BJ (cell line): Measurements from ENCODE around the gene PATL1. TPM values are rescaled to one million over a fixed set of nuclear protein-coding genes. Genes with fewer than 3 reads are reported as not detected.

Experiments
- CTCF ChIA-PET: fragments of 350-600 bp; formaldehyde crosslinking; extraction: SDS; loops from one replicate; lab custom pipeline; 2021; ENCODE audit warnings: antibody characterized with exemption, inconsistent platforms; lab: Yijun Ruan, JAX
- POLR2A ChIA-PET: fragments of 300-600 bp; sonication (Branson Sonifier 250); formaldehyde crosslinking; extraction: SDS; loops from one replicate; lab custom pipeline; 2021; ENCODE audit warnings: antibody characterized with exemption; lab: Charles Lee
- DNase-seq: peaks from one replicate; pipeline ENCODE4 v3.0.0-alpha.2; 2011; ENCODE audit warnings: low read depth
- H3K27me3 ChIP-seq: 2 replicates; pipeline ENCODE4 v1.6.0; 2011; ENCODE audit warnings: low read length; ENCODE audit not compliant: control insufficient read depth, insufficient read depth
- H3K36me3 ChIP-seq: 2 replicates; pipeline ENCODE4 v1.5.1; 2011; ENCODE audit warnings: low read length; ENCODE audit not compliant: control insufficient read depth, insufficient read depth
- H3K4me3 ChIP-seq: 2 replicates; pipeline ENCODE4 v1.5.1; 2011; ENCODE audit warnings: low read depth, mild to moderate bottlenecking, control low read depth, low read length
- polyA plus RNA-seq: library from polyadenylated mRNA; depleted of rRNA; stranded (reverse); fragments of >200 nt; gene quantifications from 2 replicates; pipeline ENCODE4 v1.2.3, GENCODE V29; 2011
- TF ChIP-seq, protein P1 (sequence below): IDR thresholded peaks from 2 replicates; pipeline ENCODE4 v1.5.1; 2011; ENCODE audit warnings: low read depth, mild to moderate bottlenecking, control low read depth, inconsistent platforms, low read length, moderate library complexity; ENCODE audit not compliant: insufficient read depth

PATL1 gene
- polyA plus RNA-seq, 1 experiment: 34.3 TPM

GRCh38 chr11:59667812-59668187 is 1.0 kb downstream of the PATL1 start:
- no peaks in the 10 kb centered on the region for H3K27me3 ChIP-seq
- CTCF ChIA-PET: no interaction called here
- DNase-seq: no peak
- POLR2A ChIA-PET: no interaction called here
- TF ChIP-seq, protein P1, sequence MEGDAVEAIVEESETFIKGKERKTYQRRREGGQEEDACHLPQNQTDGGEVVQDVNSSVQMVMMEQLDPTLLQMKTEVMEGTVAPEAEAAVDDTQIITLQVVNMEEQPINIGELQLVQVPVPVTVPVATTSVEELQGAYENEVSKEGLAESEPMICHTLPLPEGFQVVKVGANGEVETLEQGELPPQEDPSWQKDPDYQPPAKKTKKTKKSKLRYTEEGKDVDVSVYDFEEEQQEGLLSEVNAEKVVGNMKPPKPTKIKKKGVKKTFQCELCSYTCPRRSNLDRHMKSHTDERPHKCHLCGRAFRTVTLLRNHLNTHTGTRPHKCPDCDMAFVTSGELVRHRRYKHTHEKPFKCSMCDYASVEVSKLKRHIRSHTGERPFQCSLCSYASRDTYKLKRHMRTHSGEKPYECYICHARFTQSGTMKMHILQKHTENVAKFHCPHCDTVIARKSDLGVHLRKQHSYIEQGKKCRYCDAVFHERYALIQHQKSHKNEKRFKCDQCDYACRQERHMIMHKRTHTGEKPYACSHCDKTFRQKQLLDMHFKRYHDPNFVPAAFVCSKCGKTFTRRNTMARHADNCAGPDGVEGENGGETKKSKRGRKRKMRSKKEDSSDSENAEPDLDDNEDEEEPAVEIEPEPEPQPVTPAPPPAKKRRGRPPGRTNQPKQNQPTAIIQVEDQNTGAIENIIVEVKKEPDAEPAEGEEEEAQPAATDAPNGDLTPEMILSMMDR: no peak
- H3K36me3 ChIP-seq: peaks cover 4% of the 10 kb centered on the region
- peak overlapping the region; percentile 95 for H3K4me3 ChIP-seq

- TF ChIP-seq, protein P1: no peak
- CTCF ChIA-PET: no interaction called here
- no peaks in the 10 kb centered on the region for H3K27me3 ChIP-seq
- H3K36me3 ChIP-seq: peaks cover 4% of the 10 kb centered on the region
- POLR2A ChIA-PET: no interaction called here
- no peak for DNase-seq
- H3K4me3 ChIP-seq: peak overlapping the region; percentile 95
Observed at GRCh38 chr11:59666969-59667368, 1.9 kb downstream of the PATL1 start.

DNA sequence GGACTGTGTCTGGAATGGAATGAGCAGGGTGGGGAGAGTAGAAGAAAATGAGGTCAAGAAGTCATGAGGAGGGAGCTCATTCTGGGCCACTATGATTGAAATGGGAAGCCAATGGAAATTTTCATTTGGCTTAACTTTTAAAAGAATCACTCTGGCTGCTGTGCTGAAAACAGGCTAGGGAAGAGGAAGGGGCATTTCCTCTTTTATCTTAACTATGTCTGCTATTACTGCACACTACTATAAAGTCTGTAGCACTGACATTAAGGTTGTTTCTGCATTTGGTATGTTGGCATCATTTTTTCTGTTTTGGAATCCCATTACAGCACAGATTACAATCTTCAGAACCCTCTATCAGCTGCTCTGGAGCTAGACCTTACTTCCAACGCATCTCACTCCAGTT is 8.2 kb downstream of the PATL1 start:
- TF ChIP-seq, protein P1: no peak
- Histone ChIP-seq H3K27me3 (no peaks in the 10 kb centered on the region), H3K36me3 (peaks cover 17% of the 10 kb centered on the region), H3K4me3 (no peak overlapping the region)
- ChIA-PET POLR2A (no interaction called here), CTCF (interaction anchor here (1.0 kb wide), 1 partner anchor 43 kb away, joined by 3 read pairs; no protein-coding TSS in a partner anchor)
- no peak for DNase-seq

GRCh38 chr11:59659981-59660380 is 8.9 kb downstream of the PATL1 start:
- ChIA-PET POLR2A (no interaction called here), CTCF (no interaction called here)
- DNase-seq: no peak
- Histone ChIP-seq H3K4me3 (no peak overlapping the region), H3K27me3 (no peaks in the 10 kb centered on the region), H3K36me3 (peaks cover 22% of the 10 kb centered on the region)
- TF ChIP-seq, protein P1: no peak

GRCh38 chr11:59658036-59658435 is 10.8 kb downstream of the PATL1 start:
- DNase-seq: no peak
- Histone ChIP-seq H3K4me3 (no peak overlapping the region), H3K27me3 (no peaks in the 10 kb centered on the region), H3K36me3 (peaks cover 23% of the 10 kb centered on the region)
- ChIA-PET CTCF (no interaction called here), POLR2A (no interaction called here)
- TF ChIP-seq, protein P1: no peak
